HG03439 (cell line): ENCODE results near the gene CD300LF.

ENCODE experiments used
- ATAC-seq: cut with Tn5 transposase; IDR thresholded peaks from one replicate; pipeline ENCODE4 v1.9.1; 2021; ENCODE audit warnings: mild to moderate bottlenecking, moderate library complexity; ENCODE audit not compliant: unreplicated experiment

Gene CD300LF

GRCh38 chr17:74712756-74713155 lies at the start of gene CD300LF:
CD300LF (minus strand) TSS chr17:74712923; CDS start chr17:74712866, 57 bp downstream.
- no peak for ATAC-seq

GRCh38 chr17:74761931-74762330 lies 49.2 kb upstream of the CD300LF start:
- ATAC-seq = no peak

- ATAC-seq = no peak
These were observed 48.7 kb upstream of the CD300LF start for GRCh38 chr17:74761419-74761818.

- no peak for ATAC-seq
These were observed 47.8 kb upstream of the CD300LF start for GRCh38 chr17:74760404-74761105.

GRCh38 chr17:74759941-74760340 lies 47.2 kb upstream of the CD300LF start:
- ATAC-seq = no peak

GRCh38 chr17:74759243-74759801 lies 46.6 kb upstream of the CD300LF start:
- ATAC-seq = no peak

- no peak for ATAC-seq
These were observed 46.1 kb upstream of the CD300LF start for GRCh38 chr17:74758848-74759168.

- ATAC-seq = no peak
These were observed 45.5 kb upstream of the CD300LF start for GRCh38 chr17:74757931-74758847.

- ATAC-seq = no peak
These were observed 44.8 kb upstream of the CD300LF start for GRCh38 chr17:74757502-74757901.

- no peak for ATAC-seq
These were observed 44.2 kb upstream of the CD300LF start for GRCh38 chr17:74756891-74757290.

GRCh38 chr17:74755533-74755932 lies 42.8 kb upstream of the CD300LF start:
- ATAC-seq = no peak

- ATAC-seq = no peak
These were observed 42.1 kb upstream of the CD300LF start for GRCh38 chr17:74754832-74755231.

GRCh38 chr17:74752822-74753401 lies 40.2 kb upstream of the CD300LF start:
- ATAC-seq = no peak

GRCh38 chr17:74752415-74752814 lies 39.7 kb upstream of the CD300LF start:
- ATAC-seq = no peak

GRCh38 chr17:74750327-74751069 lies 37.8 kb upstream of the CD300LF start:
- ATAC-seq = no peak

- ATAC-seq = no peak
These were observed 37.3 kb upstream of the CD300LF start for GRCh38 chr17:74750039-74750326.

GRCh38 chr17:74749279-74750038 lies 36.7 kb upstream of the CD300LF start:
- peak; percentile 4 for ATAC-seq

GRCh38 chr17:74748529-74749278 lies 36.0 kb upstream of the CD300LF start, which contains the start of gene NHERF1:
NHERF1 (plus strand) TSS chr17:74748628; CDS start chr17:74748847, 219 bp downstream.
- peak; percentile 86 for ATAC-seq

- ATAC-seq = no peak
These were observed 35.5 kb upstream of the CD300LF start for GRCh38 chr17:74748279-74748528.

GRCh38 chr17:74746922-74747321 lies 34.2 kb upstream of the CD300LF start:
- no peak for ATAC-seq
